KOPT-K1 (cell line): ENCODE data around the gene SEC31A.
A peak's percentile ranks its signal among the peaks of the same experiment; 100 is the strongest.
"Not testable (repeated sequence)": the region's sequence is repeated elsewhere in the genome, so short reads cannot be mapped to it uniquely, and the experiment has no call there.

Source experiments
- H3K27ac ChIP-seq: fragments of 200-600 bp; sonication (generic); 2 replicates; pipeline ENCODE4 v1.5.1; 2016; ENCODE audit warnings: antibody characterized with exemption, mild to moderate bottlenecking, low read depth, low read length; ENCODE audit not compliant: poor library complexity, severe bottlenecking
- H3K36me3 ChIP-seq: fragments of 200-600 bp; sonication (generic); 2 replicates; pipeline ENCODE4 v1.5.1; 2017; ENCODE audit warnings: antibody characterized with exemption, mild to moderate bottlenecking, low read length, moderate library complexity; ENCODE audit not compliant: insufficient read depth
- H3K9me3 ChIP-seq: fragments of 200-600 bp; sonication (generic); 2 replicates; pipeline ENCODE4 v1.5.1; 2017; ENCODE audit warnings: antibody characterized with exemption, low read length, mild to moderate bottlenecking; ENCODE audit not compliant: insufficient read depth, poor library complexity, severe bottlenecking

Gene SEC31A

GRCh38 chr4:82866706-82867385 lies 24.1 kb downstream of the SEC31A start:
- Histone ChIP-seq H3K27ac (no peak overlapping the region), H3K9me3 (no peaks in the 10 kb centered on the region), H3K36me3 (peaks cover 90% of the 10 kb centered on the region)

DNA sequence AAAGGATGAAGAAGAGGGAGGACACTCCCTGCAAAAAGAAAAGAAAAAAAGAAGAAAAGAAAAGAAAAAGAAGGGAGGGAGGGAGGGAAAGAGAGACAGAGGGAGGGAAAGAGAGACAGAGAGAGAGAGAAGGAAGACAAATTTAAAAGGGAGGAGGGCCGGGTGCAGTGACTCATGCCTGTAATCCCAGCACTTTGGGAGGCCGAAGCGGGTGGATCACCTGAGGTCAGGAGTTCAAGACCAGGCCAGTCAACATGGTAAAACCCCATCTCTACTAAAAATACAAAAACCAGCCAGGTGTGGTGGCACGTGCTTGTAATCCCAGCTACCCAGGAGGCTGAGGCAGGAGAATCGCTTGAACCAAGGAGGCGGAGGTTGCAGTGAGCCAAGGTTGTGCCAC lies 24.9 kb downstream of the SEC31A start:
- H3K9me3 ChIP-seq, result not testable (repeated sequence)
- Histone ChIP-seq H3K27ac (peak overlapping the region; percentile 22), H3K36me3 (peaks cover 89% of the 10 kb centered on the region)

- H3K36me3 ChIP-seq, result peaks cover 88% of the 10 kb centered on the region
- H3K27ac ChIP-seq, result no peak overlapping the region
Observed at GRCh38 chr4:82865592-82865991, 25.4 kb downstream of the SEC31A start.

GRCh38 chr4:82864336-82864979 lies 26.5 kb downstream of the SEC31A start:
- H3K9me3 ChIP-seq, result no peaks in the 10 kb centered on the region
- H3K36me3 ChIP-seq, result peaks cover 86% of the 10 kb centered on the region
- no peak overlapping the region for H3K27ac ChIP-seq

More at GRCh38 chr4:82865592-82865991, 25.4 kb downstream of the SEC31A start:
- H3K9me3 ChIP-seq, result no peaks in the 10 kb centered on the region

- Histone ChIP-seq H3K27ac (no peak overlapping the region), H3K9me3 (no peaks in the 10 kb centered on the region), H3K36me3 (peaks cover 74% of the 10 kb centered on the region)
Observed at GRCh38 chr4:82861529-82861928, 29.4 kb downstream of the SEC31A start.

GRCh38 chr4:82860487-82860886 lies 30.5 kb downstream of the SEC31A start:
- H3K27ac ChIP-seq, H3K9me3 ChIP-seq: not testable (repeated sequence)
- peaks cover 79% of the 10 kb centered on the region for H3K36me3 ChIP-seq

- Histone ChIP-seq H3K9me3 (no peaks in the 10 kb centered on the region), H3K36me3 (peaks cover 100% of the 10 kb centered on the region), H3K27ac (no peak overlapping the region)
Observed at GRCh38 chr4:82852751-82853285, 38.1 kb downstream of the SEC31A start.

- H3K36me3 ChIP-seq, result peaks cover 100% of the 10 kb centered on the region
- H3K9me3 ChIP-seq, result no peaks in the 10 kb centered on the region
- H3K27ac ChIP-seq, result no peak overlapping the region
Observed at GRCh38 chr4:82851885-82852750, 38.8 kb downstream of the SEC31A start.

DNA sequence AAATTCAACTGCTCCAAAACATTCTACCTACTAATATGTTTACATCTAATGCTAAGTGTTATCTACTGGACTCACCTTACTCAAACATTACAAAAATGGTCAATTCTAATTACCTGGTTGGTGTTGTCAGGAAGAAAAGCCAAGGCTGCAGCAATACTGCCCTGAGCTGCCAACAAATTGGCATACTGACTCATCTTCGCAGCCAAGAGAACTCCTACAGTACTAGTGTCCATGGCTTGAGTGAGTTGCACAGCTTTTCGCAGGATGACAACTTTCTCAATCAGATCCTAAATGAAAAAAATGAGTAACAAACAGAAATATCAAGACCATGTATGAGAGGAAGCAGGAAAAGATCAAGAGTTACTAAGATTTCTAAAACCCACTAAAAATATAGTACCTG lies 39.6 kb downstream of the SEC31A start:
- Histone ChIP-seq H3K9me3 (no peaks in the 10 kb centered on the region), H3K36me3 (peaks cover 100% of the 10 kb centered on the region), H3K27ac (no peak overlapping the region)

DNA sequence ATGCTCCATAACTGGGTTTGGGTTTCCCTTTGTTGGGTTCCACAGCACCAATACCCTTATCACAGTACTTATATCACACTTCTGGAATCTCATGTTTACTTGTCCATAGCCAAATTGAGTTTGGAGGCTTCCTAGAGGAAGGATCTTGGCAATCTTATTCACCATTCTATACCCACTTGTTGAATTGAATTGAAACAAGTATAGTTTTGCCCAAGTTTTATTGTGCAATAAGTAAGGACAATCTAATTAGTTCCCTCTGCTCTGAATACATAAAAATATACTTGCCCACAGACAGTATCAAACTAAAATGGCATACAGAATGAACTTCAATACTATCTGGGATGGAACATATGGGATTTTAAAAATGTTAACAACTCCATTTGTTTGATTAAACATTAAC lies 40.3 kb downstream of the SEC31A start:
- H3K27ac ChIP-seq, result no peak overlapping the region
- no peaks in the 10 kb centered on the region for H3K9me3 ChIP-seq
- peaks cover 95% of the 10 kb centered on the region for H3K36me3 ChIP-seq

DNA sequence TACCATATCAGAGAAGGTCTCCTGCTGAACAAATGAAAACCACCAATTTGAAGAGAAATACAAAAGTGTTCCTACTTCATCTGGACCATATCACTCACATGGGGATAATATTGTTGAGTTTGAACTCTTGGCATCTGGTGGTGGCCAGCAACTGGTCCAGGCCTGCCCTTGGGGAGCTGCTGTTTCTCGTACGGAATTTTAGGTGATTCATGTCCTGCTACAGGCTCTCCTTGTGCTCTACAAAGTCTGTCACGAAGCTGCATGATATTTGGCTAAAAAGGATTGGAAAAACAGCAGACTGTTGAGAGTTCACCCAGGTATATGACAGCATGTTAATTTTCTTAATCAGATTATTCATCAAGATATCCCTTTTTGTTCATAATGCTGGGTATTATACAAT lies 42.2 kb downstream of the SEC31A start:
- H3K27ac ChIP-seq, result no peak overlapping the region
- H3K36me3 ChIP-seq, result peaks cover 95% of the 10 kb centered on the region
- no peaks in the 10 kb centered on the region for H3K9me3 ChIP-seq

DNA sequence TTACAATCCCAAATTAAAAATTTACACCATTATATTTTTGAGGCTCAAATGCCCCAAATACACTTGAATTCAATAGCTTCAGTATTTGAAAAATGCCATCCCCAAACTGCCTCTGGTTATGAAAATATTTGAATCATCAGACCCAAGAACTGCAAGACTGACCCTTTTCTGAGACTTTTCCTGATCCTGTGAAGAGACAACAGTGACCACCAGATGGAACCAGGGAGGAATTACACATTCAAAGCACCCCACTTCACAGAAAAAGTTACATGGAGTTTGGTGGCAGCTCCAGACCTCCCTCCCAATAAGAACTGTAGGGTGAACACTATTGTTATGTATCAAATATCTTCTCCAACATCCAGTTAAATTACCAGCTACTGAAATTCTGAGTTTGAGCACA lies 48.4 kb downstream of the SEC31A start:
- peaks cover 85% of the 10 kb centered on the region for H3K36me3 ChIP-seq
- no peak overlapping the region for H3K27ac ChIP-seq
- no peaks in the 10 kb centered on the region for H3K9me3 ChIP-seq

DNA sequence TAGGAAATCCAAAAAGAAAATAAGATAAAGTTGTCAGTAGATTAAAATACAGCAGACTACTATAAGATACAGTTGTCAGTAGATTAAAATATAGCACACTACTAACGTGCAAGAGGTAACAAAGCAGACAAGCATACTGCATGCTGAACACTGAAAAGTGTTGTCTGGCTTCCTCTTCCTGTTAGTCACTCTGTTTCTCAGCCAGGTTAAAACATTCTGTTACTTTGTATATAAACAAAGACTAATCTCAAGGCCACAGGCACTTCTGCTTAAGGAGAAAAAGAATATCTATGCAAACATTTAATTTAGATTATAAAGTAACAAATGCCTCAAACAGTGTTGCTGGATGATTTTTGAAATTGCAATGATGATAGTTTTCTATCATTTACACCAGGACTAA lies 51.3 kb downstream of the SEC31A start:
- Histone ChIP-seq H3K9me3 (no peaks in the 10 kb centered on the region), H3K27ac (no peak overlapping the region), H3K36me3 (peaks cover 81% of the 10 kb centered on the region)

GRCh38 chr4:82833696-82834313 lies 57.1 kb downstream of the SEC31A start:
- Histone ChIP-seq H3K36me3 (peaks cover 67% of the 10 kb centered on the region), H3K27ac (no peak overlapping the region), H3K9me3 (no peaks in the 10 kb centered on the region)

GRCh38 chr4:82833060-82833459 lies 57.9 kb downstream of the SEC31A start:
- H3K27ac ChIP-seq, H3K9me3 ChIP-seq: not testable (repeated sequence)
- peaks cover 67% of the 10 kb centered on the region for H3K36me3 ChIP-seq
